LNCAP (cell line): ENCODE data around the gene LHX1.

Experiments used
- CTCF ChIP-seq: fragments of 450-650 bp; IDR thresholded peaks from 2 replicates; pipeline ENCODE4 v1.5.1; 2017; ENCODE audit warnings: mild to moderate bottlenecking

The LHX1 gene

GRCh38 chr17:36894925-36895324 is 42.4 kb upstream of the LHX1 start:
- no peak for TF ChIP-seq CTCF

GRCh38 chr17:36899250-36900159 is 37.8 kb upstream of the LHX1 start:
- TF ChIP-seq CTCF, result no peak

GRCh38 chr17:36900160-36900512 is 37.1 kb upstream of the LHX1 start:
- TF ChIP-seq CTCF, result no peak

GRCh38 chr17:36901506-36901905 is 35.8 kb upstream of the LHX1 start:
- no peak for TF ChIP-seq CTCF

GRCh38 chr17:36907407-36907806 is 29.9 kb upstream of the LHX1 start:
- no peak for TF ChIP-seq CTCF

GRCh38 chr17:36910513-36910912 is 26.8 kb upstream of the LHX1 start:
- TF ChIP-seq CTCF, result no peak

GRCh38 chr17:36911001-36911400 is 26.3 kb upstream of the LHX1 start:
- no peak for TF ChIP-seq CTCF
